Heart left ventricle (tissue), 16 donors: ENCODE data around the gene PTK6. TPM values are rescaled to one million over a fixed set of nuclear protein-coding genes. Genes with fewer than 3 reads are reported as not detected.

ENCODE experiments used
- ATAC-seq, 4 donors: fragments of 200-7000 bp; cut with Tn5 transposase; one replicate each; pipeline ENCODE4 v1.9.1; 2020 to 2022; ENCODE audit warnings: moderate library complexity in 4 of 4, mild to moderate bottlenecking in 3 of 4, moderate number of reproducible peaks in 1 of 4
- DNase-seq, 5 donors: peaks; one replicate each; pipeline ENCODE4 v3.0.0-alpha.2; 2020
- H3K27ac ChIP-seq, 12 donors: fragments of 200-600 bp; sonication (generic) in 4 of 12; one replicate each; pipeline versions ENCODE4 v1.5.0 to v1.8.0; 2016 to 2022; ENCODE audit warnings: mild to moderate bottlenecking in 2 of 12
- H3K27me3 ChIP-seq, 9 donors: fragments of 200-600 bp; sonication (generic) in 2 of 9; one replicate each; pipeline versions ENCODE4 v1.5.1 to v1.8.0; 2016 to 2022; ENCODE audit warnings: mild to moderate bottlenecking in 3 of 9
- H3K36me3 ChIP-seq, 9 donors: fragments of 200-600 bp; sonication (generic) in 2 of 9; one replicate each; pipeline versions ENCODE4 v1.5.0 to v1.8.0; 2018 to 2022; ENCODE audit warnings: mild to moderate bottlenecking in 2 of 9
- H3K4me1 ChIP-seq, 12 donors: fragments of 200-600 bp; sonication (generic) in 4 of 12; one replicate each; pipeline versions ENCODE4 v1.5.0 to v1.8.0; 2016 to 2022; ENCODE audit warnings: mild to moderate bottlenecking in 3 of 12
- H3K4me3 ChIP-seq, 12 donors: fragments of 200-600 bp; sonication (generic) in 4 of 12; one replicate each; pipeline versions ENCODE4 v1.5.0 to v1.8.0; 2017 to 2022; ENCODE audit warnings: mild to moderate bottlenecking in 9 of 12, moderate library complexity in 4 of 12
- H3K9me3 ChIP-seq, 12 donors: fragments of 200-600 bp; sonication (generic) in 4 of 12; one replicate each; pipeline versions ENCODE4 v1.5.0 to v1.8.0; 2016 to 2022; ENCODE audit warnings: mild to moderate bottlenecking in 1 of 12
- POLR2A ChIP-seq, 2 donors: fragments of 450-650 bp; IDR thresholded peaks; one replicate each; pipeline ENCODE4 v1.6.1; 2017; ENCODE audit warnings: antibody characterized with exemption in 2 of 2, mild to moderate bottlenecking in 2 of 2, moderate library complexity in 2 of 2
- WGBS, 4 donors: extraction: QIAGEN DNeasy Blood & Tissue Kit in 2 of 4; methylation state at CpG; one replicate each; pipeline versions ENCODE4 v1.1.5 to v1.1.7; 2013 to 2018; 5-methylcytosine and 5-hydroxymethylcytosine counted together
- intact Hi-C, 10 donors: fragments of 100-400 bp; cut with DNase I; formaldehyde crosslinking; loops; one replicate each; pipeline versions ENCODE4 v1.11.1 to v1.14.2; 2022
- polyA plus RNA-seq, 2 donors: library from polyadenylated mRNA; stranded (reverse); fragments of 200-250 nt; gene quantifications; one replicate each; pipeline ENCODE4 v1.2.3, GENCODE V29; 2013
- total RNA-seq, 9 donors: library from RNA; depleted of rRNA in 2 of 9; stranded (reverse); fragments of >200 nt in 2 of 9; fragmentation: NEBNext Ultra II Directional in 3 of 9; extraction: Animal tissue kit (Norgen Biotek cat#: 25700) in 3 of 9; gene quantifications; one replicate each; pipeline versions ENCODE4 v1.1.0 to v1.2.4, GENCODE V29; 2016 to 2023
- TF ChIP-seq, protein P1 (sequence below), 12 donors: fragments of 200-600 bp; sonication (generic) in 4 of 12; IDR thresholded peaks; one replicate each; pipeline versions ENCODE4 v1.5.0 to v1.8.0; 2018 to 2022; ENCODE audit warnings: antibody characterized with exemption in 12 of 12, mild to moderate bottlenecking in 5 of 12
- donor health status: ischemic (EF 13 %, LVEDD 7.1; RV severe dilation, severe dysfunction).
- donor health status: healthy with polysubstance abuse.
- donor health status: DM: no; HTN: yes; CAD: no.
- donor health status: DM: no; HTN: no; CAD: no.
- donor health status: ischemic (EF 25% LVEDD 6.9; RV normal size, moderate dysfunction).
- donor health status: ischemic (EF 25% LVEDD 5.7; RV mildly dilated, moderate dysfunction).
- donor health status: healthy.
- donor health status: DM: yes; HTN: yes; CAD: no.
- donor health status: ischemic (EF 35%, LVEDD 5.7; RV mildly dilated, moderate dysfunction).
- donor health status: nonischemic (EF 11% LVEDD 7.7; RV severe dilation, severe dysfunction).
- donor health status: DM: yes; HTN: yes; CAD: no.
- donor health status: PGD.
- donor health status: ischemic (EF 29% LVEDD 5.4; RV normal size, mild dysfunction).
- donor health status: nonischemic (EF 23%, LVEDD 6.1; RV moderate dilation, normal function).

The PTK6 gene
- total and polyA plus RNA-seq, 11 donors = 0.04 to 0.29 (median 0.12) TPM; not detected in 7

DNA sequence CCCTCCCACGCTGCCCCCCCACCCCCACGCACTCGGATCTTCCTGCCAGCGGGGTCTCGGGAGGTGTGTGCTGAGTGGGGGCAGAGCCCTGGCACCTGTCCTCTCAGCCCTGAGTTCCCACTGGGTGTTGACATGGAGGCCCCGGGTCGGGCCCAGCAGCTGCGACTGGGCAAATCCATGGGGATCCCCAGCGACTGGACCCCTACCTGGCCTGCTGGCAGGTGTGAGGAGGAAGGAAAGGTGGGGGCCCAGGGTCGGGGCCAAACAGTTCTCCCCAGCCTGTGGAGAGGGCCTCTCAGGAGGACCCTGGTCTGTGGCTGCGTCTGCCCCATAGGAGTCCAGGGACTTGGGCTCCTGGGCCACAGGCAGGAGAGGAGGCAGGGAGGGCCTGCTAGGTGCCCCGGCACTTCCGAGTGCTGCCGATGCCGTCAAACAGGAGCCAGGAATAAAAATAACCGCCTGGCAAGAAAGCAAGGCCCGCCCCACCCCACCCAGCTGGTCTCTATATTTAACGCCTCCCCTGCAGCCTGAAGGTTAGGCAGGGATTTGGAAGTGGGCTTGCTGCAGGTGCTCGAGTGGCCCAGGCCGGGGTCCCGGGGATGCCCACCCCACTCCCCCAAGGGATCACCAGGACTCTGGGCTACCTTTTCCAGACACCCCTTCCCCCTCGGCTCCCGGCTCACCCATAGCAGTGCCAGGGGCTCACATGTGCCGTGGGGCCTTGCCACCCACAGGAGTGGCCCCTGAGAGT, 36.9 kb downstream of the PTK6 start:
- Histone ChIP-seq H3K27ac (peak overlapping the region; percentile 31 to 100 (median 92)), H3K27me3 (peaks cover 0 to 41% (median 18%) of the 10 kb centered on the region in 9 donors), H3K9me3 (peaks cover 0 to 14% (median under 1%) of the 10 kb centered on the region in 12 donors), H3K4me3 (peak overlapping the region in 2 of 12 donors; percentile 0 to 26), H3K36me3 (peaks cover 0 to 7% (median 0%) of the 10 kb centered on the region in 9 donors), H3K4me1 (peaks cover 2 to 63% (median 28%) of the 10 kb centered on the region in 12 donors)
- TF ChIP-seq POLR2A (IDR thresholded peaks at IDR 0.05) = peak; percentile 15 to 39
- TF ChIP-seq, protein P1, sequence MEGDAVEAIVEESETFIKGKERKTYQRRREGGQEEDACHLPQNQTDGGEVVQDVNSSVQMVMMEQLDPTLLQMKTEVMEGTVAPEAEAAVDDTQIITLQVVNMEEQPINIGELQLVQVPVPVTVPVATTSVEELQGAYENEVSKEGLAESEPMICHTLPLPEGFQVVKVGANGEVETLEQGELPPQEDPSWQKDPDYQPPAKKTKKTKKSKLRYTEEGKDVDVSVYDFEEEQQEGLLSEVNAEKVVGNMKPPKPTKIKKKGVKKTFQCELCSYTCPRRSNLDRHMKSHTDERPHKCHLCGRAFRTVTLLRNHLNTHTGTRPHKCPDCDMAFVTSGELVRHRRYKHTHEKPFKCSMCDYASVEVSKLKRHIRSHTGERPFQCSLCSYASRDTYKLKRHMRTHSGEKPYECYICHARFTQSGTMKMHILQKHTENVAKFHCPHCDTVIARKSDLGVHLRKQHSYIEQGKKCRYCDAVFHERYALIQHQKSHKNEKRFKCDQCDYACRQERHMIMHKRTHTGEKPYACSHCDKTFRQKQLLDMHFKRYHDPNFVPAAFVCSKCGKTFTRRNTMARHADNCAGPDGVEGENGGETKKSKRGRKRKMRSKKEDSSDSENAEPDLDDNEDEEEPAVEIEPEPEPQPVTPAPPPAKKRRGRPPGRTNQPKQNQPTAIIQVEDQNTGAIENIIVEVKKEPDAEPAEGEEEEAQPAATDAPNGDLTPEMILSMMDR (IDR thresholded peaks at IDR 0.05) = no peak
- intact Hi-C loops = no loop called here
- DNase-seq = peak; percentile 59 to 77 (median 63)
- WGBS, 4 donors = 44 to 47% (median 45%) methylated on average over 8 to 24 of the region's 24 CpGs
- peak; percentile 16 to 60 (median 39) for ATAC-seq

DNA sequence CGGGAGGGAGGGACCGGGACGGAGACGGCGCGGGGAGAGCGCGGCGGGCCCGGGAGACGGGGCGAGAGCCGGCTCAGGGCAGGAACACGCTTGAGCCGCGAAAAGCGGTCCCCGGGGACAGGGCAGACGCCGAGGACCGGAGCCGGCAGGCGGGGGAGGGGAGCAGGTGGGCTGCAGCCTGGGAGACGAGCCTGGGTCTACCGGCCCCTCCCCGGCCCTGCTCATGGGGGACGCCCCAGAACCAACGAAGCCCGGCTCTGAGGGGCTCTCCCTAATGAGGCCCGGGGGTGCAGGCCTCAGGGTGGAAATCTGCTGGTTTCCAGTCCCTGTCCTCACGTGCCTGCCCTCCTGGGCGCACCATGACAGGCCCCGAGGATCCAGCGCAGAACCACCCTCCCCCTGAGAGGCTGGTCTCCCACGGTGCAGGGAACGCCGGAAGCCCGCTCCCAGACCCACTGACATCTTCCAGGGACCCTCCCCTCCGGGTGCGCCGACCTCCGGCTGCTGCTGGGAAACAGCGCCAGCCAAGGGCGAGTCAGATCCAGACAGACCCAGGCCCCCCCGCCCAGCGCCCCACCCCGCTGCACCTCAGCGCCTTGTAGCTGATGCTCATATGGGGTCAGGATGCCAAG, 37.7 kb downstream of the PTK6 start:
- Histone ChIP-seq H3K36me3 (peaks cover 0 to 15% (median 0%) of the 10 kb centered on the region in 9 donors), H3K4me1 (peaks cover 2 to 68% (median 31%) of the 10 kb centered on the region in 12 donors), H3K27ac (peak overlapping the region; percentile 31 to 100 (median 92)), H3K4me3 (peak overlapping the region in 11 of 12 donors; percentile 47 to 92 (median 64)), H3K27me3 (peaks cover 0 to 41% (median 18%) of the 10 kb centered on the region in 9 donors), H3K9me3 (peaks cover 0 to 5% (median 0%) of the 10 kb centered on the region in 12 donors)
- 3 to 7% (median 5%) methylated on average over 13 to 48 of the region's 48 CpGs for WGBS, 4 donors
- ATAC-seq (no peak), DNase-seq (peak in 4 of 5 donors; percentile 21 to 63 (median 32))
- intact Hi-C loops = loop anchor here in 1 of 10 donors (5.0 kb wide), 1 partner anchor 473 kb away; no protein-coding TSS in a partner anchor
- TF ChIP-seq, protein P1 (IDR thresholded peaks at IDR 0.05) = no peak
- TF ChIP-seq POLR2A (IDR thresholded peaks at IDR 0.05) = no peak

DNA sequence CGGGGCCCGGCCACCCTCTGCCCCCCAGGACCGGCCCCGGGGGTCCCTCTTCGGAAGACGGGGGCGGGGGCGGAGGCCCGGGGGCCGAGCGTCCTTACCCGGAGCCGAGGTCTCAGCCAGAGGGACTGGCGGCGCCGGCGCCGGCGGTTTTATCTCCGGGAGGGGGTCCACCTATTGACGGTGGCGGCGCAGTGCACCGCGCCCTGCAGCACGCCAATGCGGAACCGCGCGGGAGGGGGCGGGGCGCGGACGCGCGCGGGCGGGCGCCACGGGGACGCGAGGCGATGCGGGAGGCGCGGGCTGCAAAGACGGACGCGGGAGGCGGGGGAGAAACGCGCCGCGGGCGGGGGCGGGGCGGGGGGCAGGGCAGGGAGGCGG, 38.2 kb downstream of the PTK6 start, which contains the start of gene EEF1A2:
TSS of gene EEF1A2 (minus strand) at position 124 of the 378 bp plus-strand sequence. CDS start 1,320 bp downstream, outside the sequence.
- Histone ChIP-seq H3K27me3 (peaks cover 0 to 41% (median 18%) of the 10 kb centered on the region in 9 donors), H3K4me1 (peaks cover 2 to 70% (median 31%) of the 10 kb centered on the region in 12 donors), H3K36me3 (peaks cover 0 to 20% (median 0%) of the 10 kb centered on the region in 9 donors), H3K9me3 (peaks cover 0 to under 1% (median 0%) of the 10 kb centered on the region in 12 donors), H3K27ac (peak within 1 kb of the TSS; percentile 79 to 100 (median 92)), H3K4me3 (peak within 1 kb of the TSS; percentile 44 to 92 (median 64))
- peak; percentile 52 to 55 for TF ChIP-seq POLR2A (IDR thresholded peaks at IDR 0.05)
- TF ChIP-seq, protein P1 (IDR thresholded peaks at IDR 0.05) = peak in 7 of 12 donors; percentile 9 to 40 (median 35)
- peak in 4 of 5 donors; percentile 67 to 86 (median 80) for DNase-seq
- ATAC-seq = peak in 2 of 4 donors; percentile 11 to 12
- intact Hi-C loops = loop anchor here in 1 of 10 donors (5.0 kb wide), 1 partner anchor 473 kb away; no protein-coding TSS in a partner anchor
- WGBS, 4 donors = 0 to 1% (median 1%) methylated on average over 7 to 58 of the region's 58 CpGs; no CpG with 5 or more reads in 1 of the 4 donors
